GM12878 (cell line): ENCODE data around the gene RAD18. TPM values are rescaled to one million over a fixed set of nuclear protein-coding genes. Genes with fewer than 3 reads are reported as not detected.

ENCODE experiments used
- CBFB ChIP-seq: IDR thresholded peaks from 2 replicates; pipeline ENCODE4 v1.6.1; 2016; ENCODE audit warnings: antibody characterized with exemption, low read depth
- CEBPB ChIP-seq, 2 experiments: fragments of 150-350 bp in 1 of 2; IDR thresholded peaks; 2 replicates each; pipeline ENCODE4 v1.6.1; 2012 to 2014; ENCODE audit warnings: low read depth in 2 of 2, low read length in 2 of 2, borderline replicate concordance in 1 of 2, inconsistent platforms in 1 of 2
- CHD2 ChIP-seq: IDR thresholded peaks from 2 replicates; pipeline ENCODE4 v1.6.1; 2011; ENCODE audit warnings: low read depth, low read length, improper control_type of control experiment, borderline replicate concordance
- CREB1 ChIP-seq: IDR thresholded peaks from 2 replicates; pipeline ENCODE4 v1.6.1; 2012; ENCODE audit warnings: low read depth, mild to moderate bottlenecking, inconsistent platforms
- EGR1 ChIP-seq, 2 experiments: IDR thresholded peaks; 1 replicate in 1 of 2; 2 replicates in 1 of 2; pipeline ENCODE4 v1.6.1; 2011 to 2012; ENCODE audit warnings: low read depth in 2 of 2, low read length in 2 of 2, borderline replicate concordance in 1 of 2, mild to moderate bottlenecking in 1 of 2, moderate library complexity in 1 of 2
- GABPA ChIP-seq: IDR thresholded peaks from 2 replicates; pipeline ENCODE4 v1.6.1; 2014; ENCODE audit warnings: antibody characterized with exemption, low read depth, mild to moderate bottlenecking, inconsistent platforms
- HDGF ChIP-seq: fragments of 450-650 bp; IDR thresholded peaks from 2 replicates; pipeline ENCODE4 v1.6.1; 2016; ENCODE audit warnings: antibody characterized with exemption
- NFYA ChIP-seq: IDR thresholded peaks from 2 replicates; pipeline ENCODE4 v1.6.1; 2011; ENCODE audit warnings: low read depth, mild to moderate bottlenecking, low read length, improper control_type of control experiment, borderline replicate concordance
- POU2F2 ChIP-seq: IDR thresholded peaks from 3 replicates; pipeline ENCODE4 v1.6.1; 2011; ENCODE audit warnings: low read depth, mild to moderate bottlenecking, low read length, borderline replicate concordance
- RB1 ChIP-seq: fragments of 450-650 bp; formaldehyde crosslinking; IDR thresholded peaks from 2 replicates; pipeline ENCODE4 v1.6.1; 2017; ENCODE audit warnings: mild to moderate bottlenecking, borderline replicate concordance
- RELA ChIP-seq: fragments of 450-650 bp; IDR thresholded peaks from 2 replicates; pipeline ENCODE4 v1.8.0; 2014; ENCODE audit warnings: borderline replicate concordance; ENCODE audit not compliant: partially characterized antibody
- RELB ChIP-seq: fragments of 450-650 bp; IDR thresholded peaks from 2 replicates; pipeline ENCODE4 v1.6.1; 2017; ENCODE audit warnings: low read depth, mild to moderate bottlenecking, moderate library complexity
- RUNX3 ChIP-seq: IDR thresholded peaks from 2 replicates; pipeline ENCODE4 v1.6.1; 2012; ENCODE audit warnings: low read length, inconsistent platforms
- SMC3 ChIP-seq: IDR thresholded peaks from 2 replicates; pipeline ENCODE4 v1.6.1; 2011; ENCODE audit warnings: low read length, improper control_type of control experiment, borderline replicate concordance
- SREBF2 ChIP-seq: IDR thresholded peaks from 2 replicates; pipeline ENCODE4 v1.6.1; 2012; ENCODE audit warnings: mild to moderate bottlenecking, low read length
- SRF ChIP-seq, 2 experiments: IDR thresholded peaks; 2 replicates each; pipeline ENCODE4 v1.6.1; 2011; ENCODE audit warnings: low read depth in 2 of 2, low read length in 2 of 2, mild to moderate bottlenecking in 1 of 2, moderate library complexity in 1 of 2
- TCF12 ChIP-seq: IDR thresholded peaks from 2 replicates; pipeline ENCODE4 v1.6.1; 2011; ENCODE audit warnings: low read depth, mild to moderate bottlenecking, low read length
- YBX1 ChIP-seq: fragments of 450-650 bp; IDR thresholded peaks from 2 replicates; pipeline ENCODE4 v1.6.1; 2016; ENCODE audit warnings: antibody characterized with exemption
- ZBTB11 ChIP-seq: fragments of 450-650 bp; formaldehyde crosslinking; IDR thresholded peaks from 2 replicates; pipeline ENCODE4 v1.5.0; 2022; ENCODE audit warnings: mild to moderate bottlenecking, missing genetic modification characterization
- ZSCAN29 ChIP-seq: fragments of 450-650 bp; IDR thresholded peaks from 2 replicates; pipeline ENCODE4 v1.6.1; 2017; ENCODE audit warnings: mild to moderate bottlenecking, moderate library complexity
- polyA plus RNA-seq, 11 experiments: library from polyadenylated mRNA; depleted of rRNA in 4 of 11; unstranded in 6 of 11; stranded (reverse) in 5 of 11; fragments of >200 nt; fragmentation: Nextera tagmentation in 4 of 11; fragmentation: Illumina TruSeq in 1 of 11; extraction: Ambion mirVana in 4 of 11; extraction: Trizol in 1 of 11; gene quantifications; 1 replicate in 1 of 11; 2 replicates in 10 of 11; pipeline versions ENCODE4 v1.2.1 to v1.2.3, GENCODE V29; 2011 to 2016; ENCODE audit warnings: inconsistent platforms in 2 of 11, missing spikeins in 2 of 11, low read depth in 1 of 11
- total RNA-seq, 4 experiments: library from RNA; depleted of rRNA in 3 of 4; stranded (reverse); fragments of >200 nt in 3 of 4; fragmentation: Illumina TruSeq in 1 of 4; extraction: Trizol in 1 of 4; gene quantifications; 2 replicates each; pipeline versions ENCODE4 v1.2.1 to v1.2.3, GENCODE V29; 2013 to 2021
- TF ChIP-seq, protein P1 (sequence below): fragments of 450-650 bp; IDR thresholded peaks from 2 replicates; pipeline ENCODE4 v1.6.1; 2018; ENCODE audit warnings: borderline replicate concordance, mild to moderate bottlenecking; ENCODE audit not compliant: partially characterized antibody
- TF ChIP-seq, protein P2 (sequence below): fragments of 450-650 bp; IDR thresholded peaks from 2 replicates; pipeline ENCODE4 v1.6.1; 2016; ENCODE audit warnings: mild to moderate bottlenecking

RAD18 gene
- total and polyA plus RNA-seq, 10 of the 15 experiments (the other 5 are each of a cell fraction or from before 2014, with no cell fraction given) = 8.7 to 38.6 (median 19.2) TPM

DNA sequence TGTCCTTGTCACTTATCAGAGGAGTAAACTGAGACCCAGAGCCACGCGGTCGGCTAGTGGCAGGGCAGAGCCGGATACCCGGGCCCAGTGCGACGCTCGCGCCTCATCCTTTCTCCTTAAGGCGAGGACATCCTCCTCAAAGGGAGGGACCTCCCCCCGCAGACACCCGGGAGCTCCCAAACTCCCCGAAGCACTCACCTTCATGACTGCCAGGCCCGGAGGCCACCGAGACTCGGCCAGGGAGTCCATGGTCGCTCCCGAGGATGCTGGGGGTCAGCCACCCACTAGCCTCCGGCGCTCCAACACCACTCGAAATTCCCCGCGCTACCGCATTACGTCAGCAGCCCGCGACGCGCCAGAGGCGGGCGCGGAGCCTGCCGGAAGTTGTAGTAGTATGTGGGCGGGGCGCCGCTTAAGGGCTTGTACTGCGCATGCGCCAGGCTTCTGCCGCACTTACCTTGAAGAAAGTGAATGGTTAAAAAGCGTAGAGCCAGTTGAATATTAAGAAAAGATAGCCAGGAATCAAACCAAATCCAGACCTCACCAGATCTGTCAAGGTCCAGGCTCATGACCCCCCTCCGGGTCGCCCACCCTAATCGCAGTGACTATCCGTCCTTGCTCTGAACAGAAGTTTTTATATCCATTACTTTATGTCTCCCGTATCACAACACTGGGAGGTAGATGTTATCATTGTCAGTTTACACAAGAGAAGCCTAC lies at the start of gene RAD18 (continued):
- TF ChIP-seq CEBPB (IDR thresholded peaks at IDR 0.05; ENCODE audit: borderline replicate concordance in 1 of 2, low read depth in 2 of 2, low read length in 2 of 2) (no peak), NFYA (no peak), SREBF2 (no peak), ZBTB11 (no peak), CHD2 (no peak; the same call in 1 of the 2 replicates), RELA (peak; percentile 91), SRF (IDR thresholded peaks at IDR 0.05; ENCODE audit: low read depth in 2 of 2, low read length in 2 of 2) (peak; percentile 26 to 93; a peak in 3 of 4 replicates), CREB1 (peak; percentile 99), EGR1 (IDR thresholded peaks at IDR 0.05; ENCODE audit: borderline replicate concordance in 1 of 2, low read depth in 2 of 2, low read length in 2 of 2) (peak in 1 of 2 experiments; percentile 71; a peak in 2 of 3 replicates), TCF12 (no peak), RELB (peak; percentile 90), RUNX3 (peak; percentile 93), CBFB (peak; percentile 88), ZSCAN29 (no peak), GABPA (peak; percentile 77), RB1 (peak; percentile 91; the same call in 1 of the 2 replicates), SMC3 (no peak), HDGF (no peak), YBX1 (no peak), POU2F2 (no peak)
- TF ChIP-seq, protein P1, sequence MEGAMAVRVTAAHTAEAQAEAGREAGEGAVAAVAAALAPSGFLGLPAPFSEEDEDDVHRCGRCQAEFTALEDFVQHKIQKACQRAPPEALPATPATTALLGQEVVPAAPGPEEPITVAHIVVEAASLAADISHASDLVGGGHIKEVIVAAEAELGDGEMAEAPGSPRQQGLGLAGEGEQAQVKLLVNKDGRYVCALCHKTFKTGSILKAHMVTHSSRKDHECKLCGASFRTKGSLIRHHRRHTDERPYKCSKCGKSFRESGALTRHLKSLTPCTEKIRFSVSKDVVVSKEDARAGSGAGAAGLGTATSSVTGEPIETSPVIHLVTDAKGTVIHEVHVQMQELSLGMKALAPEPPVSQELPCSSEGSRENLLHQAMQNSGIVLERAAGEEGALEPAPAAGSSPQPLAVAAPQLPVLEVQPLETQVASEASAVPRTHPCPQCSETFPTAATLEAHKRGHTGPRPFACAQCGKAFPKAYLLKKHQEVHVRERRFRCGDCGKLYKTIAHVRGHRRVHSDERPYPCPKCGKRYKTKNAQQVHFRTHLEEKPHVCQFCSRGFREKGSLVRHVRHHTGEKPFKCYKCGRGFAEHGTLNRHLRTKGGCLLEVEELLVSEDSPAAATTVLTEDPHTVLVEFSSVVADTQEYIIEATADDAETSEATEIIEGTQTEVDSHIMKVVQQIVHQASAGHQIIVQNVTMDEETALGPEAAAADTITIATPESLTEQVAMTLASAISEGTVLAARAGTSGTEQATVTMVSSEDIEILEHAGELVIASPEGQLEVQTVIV = no peak
- TF ChIP-seq, protein P2, sequence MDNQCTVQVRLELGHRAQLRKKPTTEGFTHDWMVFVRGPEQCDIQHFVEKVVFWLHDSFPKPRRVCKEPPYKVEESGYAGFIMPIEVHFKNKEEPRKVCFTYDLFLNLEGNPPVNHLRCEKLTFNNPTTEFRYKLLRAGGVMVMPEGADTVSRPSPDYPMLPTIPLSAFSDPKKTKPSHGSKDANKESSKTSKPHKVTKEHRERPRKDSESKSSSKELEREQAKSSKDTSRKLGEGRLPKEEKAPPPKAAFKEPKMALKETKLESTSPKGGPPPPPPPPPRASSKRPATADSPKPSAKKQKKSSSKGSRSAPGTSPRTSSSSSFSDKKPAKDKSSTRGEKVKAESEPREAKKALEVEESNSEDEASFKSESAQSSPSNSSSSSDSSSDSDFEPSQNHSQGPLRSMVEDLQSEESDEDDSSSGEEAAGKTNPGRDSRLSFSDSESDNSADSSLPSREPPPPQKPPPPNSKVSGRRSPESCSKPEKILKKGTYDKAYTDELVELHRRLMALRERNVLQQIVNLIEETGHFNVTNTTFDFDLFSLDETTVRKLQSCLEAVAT = 0 out of 2 replicates have a peak, but pooled peaks have one; percentile 58
